ENCODE measurements around the gene FIGLA.

GRCh38 chr2:70833246-70833645 is 42.8 kb upstream of the FIGLA start:
- TF ChIP-seq CTCF (IDR thresholded peaks at IDR 0.05) (no peak), POLR2AphosphoS5 (IDR thresholded peaks at IDR 0.05; ENCODE audit: insufficient read depth in 1 of 2, low read depth in 1 of 2) (no peak)

All from vagina (tissue), 2 donors.